ENCODE data around the gene FAIM. TPM values are rescaled to one million over a fixed set of nuclear protein-coding genes. Genes with fewer than 3 reads are reported as not detected.

FAIM gene
- total and polyA plus RNA-seq, 2 experiments from 2014 or later, result 12.0 to 29.7 TPM

GRCh38 chr3:138578141-138578540 is 30.4 kb upstream of the FAIM start (continued):
- TF ChIP-seq STAT1 (IDR thresholded peaks at IDR 0.05; ENCODE audit: unreplicated experiment) (no peak), ZNF331 (CRISPR knock-in tag; IDR thresholded peaks at IDR 0.05; ENCODE audit: low read depth) (no peak), ETS1 (IDR thresholded peaks at IDR 0.05) (no peak), POLR2AphosphoS5 (IDR thresholded peaks at IDR 0.05; ENCODE audit: low read depth) (no peak), ZNF114 (CRISPR knock-in tag; IDR thresholded peaks at IDR 0.05) (no peak)

GRCh38 chr3:138578961-138579574 is 29.5 kb upstream of the FAIM start:
- no peak overlapping the region for H3K4me3 ChIP-seq
- TF ChIP-seq NANOG (IDR thresholded peaks at IDR 0.05; ENCODE audit: borderline replicate concordance) (no peak), ETS1 (IDR thresholded peaks at IDR 0.05) (no peak), ZNF114 (CRISPR knock-in tag; IDR thresholded peaks at IDR 0.05) (no peak), JUNB (IDR thresholded peaks at IDR 0.05; ENCODE audit: unreplicated experiment) (no peak), EZH2 (IDR thresholded peaks at IDR 0.05; ENCODE audit: low read depth, unreplicated experiment) (no peak), POLR2AphosphoS5 (IDR thresholded peaks at IDR 0.05; ENCODE audit: low read depth) (no peak), STAT1 (IDR thresholded peaks at IDR 0.05; ENCODE audit: unreplicated experiment) (no peak), ZNF462 (CRISPR knock-in tag; IDR thresholded peaks at IDR 0.05) (no peak), REST (IDR thresholded peaks at IDR 0.05; ENCODE audit: unreplicated experiment) (no peak)

More at GRCh38 chr3:138578961-138579574, 29.5 kb upstream of the FAIM start:
- peak; percentile 9 for DNase-seq (ENCODE audit: low spot score)
- H3K27ac ChIP-seq (ENCODE audit: low read depth), result no peak overlapping the region
- H3K4me2 ChIP-seq, result peak overlapping the region; percentile 57; the same call in 1 of the 2 replicates
- Mint-ChIP-seq H3K9me3 (peaks cover 26% of the 10 kb centered on the region), H3K27ac (no peak overlapping the region), H3K36me3 (ENCODE audit: low read depth) (peaks cover 28% of the 10 kb centered on the region), H3K4me3 (no peak overlapping the region), H3K4me1 (peaks cover 17% of the 10 kb centered on the region), H3K27me3 (ENCODE audit: insufficient read depth, low read depth, poor library complexity) (peaks cover 3% of the 10 kb centered on the region)
- peaks cover 26% of the 10 kb centered on the region for H3K79me2 ChIP-seq (replicated peaks; ENCODE audit: insufficient read depth)
- H3K27me3 ChIP-seq (ENCODE audit: insufficient read depth), result no peaks in the 10 kb centered on the region
- ATAC-seq, result peak; percentile 69
- H3K9me2 ChIP-seq (ENCODE audit: insufficient read depth), result 0 out of 2 replicates have a peak, but pooled peaks cover 5% of the 10 kb centered on the region
- no peaks in the 10 kb centered on the region for H3F3A ChIP-seq (replicated peaks; ENCODE audit: low read depth)
- H2AFZ ChIP-seq, result peak overlapping the region; percentile 72; the same call in 1 of the 2 replicates
- peaks cover 4% of the 10 kb centered on the region; the same call in 1 of the 2 replicates for H3K36me3 ChIP-seq (ENCODE audit: insufficient read depth)
- peaks cover 20% of the 10 kb centered on the region for H3K4me1 ChIP-seq (ENCODE audit: insufficient read depth)
- no peaks in the 10 kb centered on the region for H4K20me1 ChIP-seq (replicated peaks; ENCODE audit: insufficient read depth)

Measured in GM23338 (cell line).